Measurements from ENCODE around the gene COPG1. TPM values are rescaled to one million over a fixed set of nuclear protein-coding genes. Genes with fewer than 3 reads are reported as not detected.

COPG1 gene
- total and polyA plus RNA-seq, 9 of the 15 experiments (the other 6 are each of a cell fraction or from before 2014, with no cell fraction given) = 40.3 to 105 (median 62.4) TPM

DNA sequence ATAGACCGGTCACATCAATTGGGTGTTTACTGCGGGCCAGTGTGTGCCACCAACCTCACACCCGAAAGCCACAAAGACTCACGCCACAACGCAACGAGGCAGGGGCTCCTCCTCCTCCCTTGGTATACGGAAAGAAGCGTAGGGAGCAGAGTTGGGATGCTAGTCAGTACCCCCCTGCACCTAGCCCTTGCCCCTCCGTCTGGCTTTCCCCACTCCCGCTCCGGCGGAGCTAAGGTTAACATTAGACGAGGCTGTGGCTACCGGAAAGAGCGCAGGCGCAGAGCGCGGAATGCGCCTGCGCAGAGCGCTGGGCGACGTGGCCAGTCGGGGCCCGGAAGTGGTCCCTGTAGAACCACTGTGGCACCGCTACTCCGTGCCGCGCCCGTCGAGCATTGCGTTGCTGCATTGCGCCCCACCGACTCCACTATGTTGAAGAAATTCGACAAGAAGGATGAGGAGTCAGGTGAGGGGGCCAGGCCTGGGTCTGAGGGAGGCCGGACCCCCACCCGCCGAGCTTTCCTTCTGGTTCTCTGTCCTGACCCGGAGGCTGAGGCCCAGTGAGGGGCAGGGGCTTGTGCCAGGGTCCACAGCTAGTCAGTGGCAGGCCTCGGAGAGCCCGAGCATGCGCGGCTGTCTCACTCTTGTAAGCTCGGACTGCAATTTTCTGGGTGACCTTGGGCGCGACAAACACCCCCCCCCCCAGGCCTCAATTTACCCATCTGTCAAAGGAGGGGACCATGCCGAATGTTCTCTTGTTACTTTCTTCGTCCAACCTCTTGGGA is at the start of gene COPG1 (continued):
- TF ChIP-seq, protein P1, sequence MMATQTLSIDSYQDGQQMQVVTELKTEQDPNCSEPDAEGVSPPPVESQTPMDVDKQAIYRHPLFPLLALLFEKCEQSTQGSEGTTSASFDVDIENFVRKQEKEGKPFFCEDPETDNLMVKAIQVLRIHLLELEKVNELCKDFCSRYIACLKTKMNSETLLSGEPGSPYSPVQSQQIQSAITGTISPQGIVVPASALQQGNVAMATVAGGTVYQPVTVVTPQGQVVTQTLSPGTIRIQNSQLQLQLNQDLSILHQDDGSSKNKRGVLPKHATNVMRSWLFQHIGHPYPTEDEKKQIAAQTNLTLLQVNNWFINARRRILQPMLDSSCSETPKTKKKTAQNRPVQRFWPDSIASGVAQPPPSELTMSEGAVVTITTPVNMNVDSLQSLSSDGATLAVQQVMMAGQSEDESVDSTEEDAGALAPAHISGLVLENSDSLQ (IDR thresholded peaks at IDR 0.05) = no peak
- TF ChIP-seq, protein P2, sequence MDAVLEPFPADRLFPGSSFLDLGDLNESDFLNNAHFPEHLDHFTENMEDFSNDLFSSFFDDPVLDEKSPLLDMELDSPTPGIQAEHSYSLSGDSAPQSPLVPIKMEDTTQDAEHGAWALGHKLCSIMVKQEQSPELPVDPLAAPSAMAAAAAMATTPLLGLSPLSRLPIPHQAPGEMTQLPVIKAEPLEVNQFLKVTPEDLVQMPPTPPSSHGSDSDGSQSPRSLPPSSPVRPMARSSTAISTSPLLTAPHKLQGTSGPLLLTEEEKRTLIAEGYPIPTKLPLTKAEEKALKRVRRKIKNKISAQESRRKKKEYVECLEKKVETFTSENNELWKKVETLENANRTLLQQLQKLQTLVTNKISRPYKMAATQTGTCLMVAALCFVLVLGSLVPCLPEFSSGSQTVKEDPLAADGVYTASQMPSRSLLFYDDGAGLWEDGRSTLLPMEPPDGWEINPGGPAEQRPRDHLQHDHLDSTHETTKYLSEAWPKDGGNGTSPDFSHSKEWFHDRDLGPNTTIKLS (IDR thresholded peaks at IDR 0.05; ENCODE audit: borderline replicate concordance, low read depth) = peak; percentile 99
- no peak for TF ChIP-seq SMARCA4 (IDR thresholded peaks at IDR 0.05)
- TF ChIP-seq, protein P3, sequence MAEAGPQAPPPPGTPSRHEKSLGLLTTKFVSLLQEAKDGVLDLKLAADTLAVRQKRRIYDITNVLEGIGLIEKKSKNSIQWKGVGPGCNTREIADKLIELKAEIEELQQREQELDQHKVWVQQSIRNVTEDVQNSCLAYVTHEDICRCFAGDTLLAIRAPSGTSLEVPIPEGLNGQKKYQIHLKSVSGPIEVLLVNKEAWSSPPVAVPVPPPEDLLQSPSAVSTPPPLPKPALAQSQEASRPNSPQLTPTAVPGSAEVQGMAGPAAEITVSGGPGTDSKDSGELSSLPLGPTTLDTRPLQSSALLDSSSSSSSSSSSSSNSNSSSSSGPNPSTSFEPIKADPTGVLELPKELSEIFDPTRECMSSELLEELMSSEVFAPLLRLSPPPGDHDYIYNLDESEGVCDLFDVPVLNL (CRISPR knock-in tag; IDR thresholded peaks at IDR 0.05; ENCODE audit: low read depth) = no peak
- 0 out of 2 replicates have a peak, but pooled peaks have one; percentile 0 for TF ChIP-seq SMC3 (conservative IDR thresholded peaks at IDR 0.05; ENCODE audit: insufficient read depth, low read depth, low read length)
- no peak for TF ChIP-seq RBM17 (IDR thresholded peaks at IDR 0.05; ENCODE audit: borderline replicate concordance, low read depth, low read length)
- TF ChIP-seq DDX20 (tag; IDR thresholded peaks at IDR 0.05; ENCODE audit: low read depth) = no peak
- TF ChIP-seq POLR2B (IDR thresholded peaks at IDR 0.05; ENCODE audit: low read depth, partially characterized antibody) = peak; percentile 92
- TF ChIP-seq SETDB1 (IDR thresholded peaks at IDR 0.05; ENCODE audit: low read length) = no peak
- no peak for TF ChIP-seq FOXM1 (IDR thresholded peaks at IDR 0.05; ENCODE audit: low read depth)
- TF ChIP-seq FOXM1 (CRISPR knock-in tag; IDR thresholded peaks at IDR 0.05; ENCODE audit: low read depth) = no peak
- TF ChIP-seq ZBED1 (IDR thresholded peaks at IDR 0.05) = peak; percentile 79; the same call in 1 of the 2 replicates
- TF ChIP-seq SMARCE1 (IDR thresholded peaks at IDR 0.05) = no peak
- no peak for TF ChIP-seq ZNF274 (IDR thresholded peaks at IDR 0.05; ENCODE audit: borderline replicate concordance, low read depth, low read length)
- TF ChIP-seq ETS2 (tag; IDR thresholded peaks at IDR 0.05; ENCODE audit: borderline replicate concordance, poor library complexity, severe bottlenecking) = no peak
- TF ChIP-seq CXXC5 (CRISPR knock-in tag; IDR thresholded peaks at IDR 0.05) = peak; percentile 59
- TF ChIP-seq HCFC1 (IDR thresholded peaks at IDR 0.05; ENCODE audit: low read depth, low read length) = peak; percentile 46; the same call in 1 of the 2 replicates
- TF ChIP-seq CREB1 (IDR thresholded peaks at IDR 0.05) = 0 out of 2 replicates have a peak, but pooled peaks have one; percentile 25
- TF ChIP-seq CREB1 (CRISPR knock-in tag; IDR thresholded peaks at IDR 0.05) = peak; percentile 41; the same call in 1 of the 2 replicates
- TF ChIP-seq, protein P4, sequence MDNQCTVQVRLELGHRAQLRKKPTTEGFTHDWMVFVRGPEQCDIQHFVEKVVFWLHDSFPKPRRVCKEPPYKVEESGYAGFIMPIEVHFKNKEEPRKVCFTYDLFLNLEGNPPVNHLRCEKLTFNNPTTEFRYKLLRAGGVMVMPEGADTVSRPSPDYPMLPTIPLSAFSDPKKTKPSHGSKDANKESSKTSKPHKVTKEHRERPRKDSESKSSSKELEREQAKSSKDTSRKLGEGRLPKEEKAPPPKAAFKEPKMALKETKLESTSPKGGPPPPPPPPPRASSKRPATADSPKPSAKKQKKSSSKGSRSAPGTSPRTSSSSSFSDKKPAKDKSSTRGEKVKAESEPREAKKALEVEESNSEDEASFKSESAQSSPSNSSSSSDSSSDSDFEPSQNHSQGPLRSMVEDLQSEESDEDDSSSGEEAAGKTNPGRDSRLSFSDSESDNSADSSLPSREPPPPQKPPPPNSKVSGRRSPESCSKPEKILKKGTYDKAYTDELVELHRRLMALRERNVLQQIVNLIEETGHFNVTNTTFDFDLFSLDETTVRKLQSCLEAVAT (IDR thresholded peaks at IDR 0.05) = 0 out of 4 replicates have a peak, but pooled peaks of 1 of the 2 experiments have one; percentile 2
- TF ChIP-seq, protein P5, sequence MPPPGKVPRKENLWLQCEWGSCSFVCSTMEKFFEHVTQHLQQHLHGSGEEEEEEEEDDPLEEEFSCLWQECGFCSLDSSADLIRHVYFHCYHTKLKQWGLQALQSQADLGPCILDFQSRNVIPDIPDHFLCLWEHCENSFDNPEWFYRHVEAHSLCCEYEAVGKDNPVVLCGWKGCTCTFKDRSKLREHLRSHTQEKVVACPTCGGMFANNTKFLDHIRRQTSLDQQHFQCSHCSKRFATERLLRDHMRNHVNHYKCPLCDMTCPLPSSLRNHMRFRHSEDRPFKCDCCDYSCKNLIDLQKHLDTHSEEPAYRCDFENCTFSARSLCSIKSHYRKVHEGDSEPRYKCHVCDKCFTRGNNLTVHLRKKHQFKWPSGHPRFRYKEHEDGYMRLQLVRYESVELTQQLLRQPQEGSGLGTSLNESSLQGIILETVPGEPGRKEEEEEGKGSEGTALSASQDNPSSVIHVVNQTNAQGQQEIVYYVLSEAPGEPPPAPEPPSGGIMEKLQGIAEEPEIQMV (tag; conservative IDR thresholded peaks at IDR 0.05; ENCODE audit: low read depth) = no peak
- TF ChIP-seq EP300 (IDR thresholded peaks at IDR 0.05; ENCODE audit: low read length) = peak; percentile 13; the same call in 1 of the 2 replicates

All from K562 (cell line).